SU-DHL-6 (cell line): ENCODE data around the gene TRIB2.

ENCODE experiments used
- CTCF ChIP-seq: fragments of 200-600 bp; sonication (generic); IDR thresholded peaks from one replicate; pipeline ENCODE4 v1.5.1; 2017; ENCODE audit warnings: antibody characterized with exemption, mild to moderate bottlenecking, low read length, moderate library complexity; ENCODE audit not compliant: insufficient read depth, poor library complexity, severe bottlenecking
- EZH2phosphoT487 ChIP-seq: fragments of 200-600 bp; sonication (generic), shearing (Covaris generic); conservative IDR thresholded peaks from 2 replicates; pipeline ENCODE4 v1.6.1; 2018; ENCODE audit warnings: mild to moderate bottlenecking, antibody characterized with exemption, low read length, moderate library complexity, mixed read lengths

DNA sequence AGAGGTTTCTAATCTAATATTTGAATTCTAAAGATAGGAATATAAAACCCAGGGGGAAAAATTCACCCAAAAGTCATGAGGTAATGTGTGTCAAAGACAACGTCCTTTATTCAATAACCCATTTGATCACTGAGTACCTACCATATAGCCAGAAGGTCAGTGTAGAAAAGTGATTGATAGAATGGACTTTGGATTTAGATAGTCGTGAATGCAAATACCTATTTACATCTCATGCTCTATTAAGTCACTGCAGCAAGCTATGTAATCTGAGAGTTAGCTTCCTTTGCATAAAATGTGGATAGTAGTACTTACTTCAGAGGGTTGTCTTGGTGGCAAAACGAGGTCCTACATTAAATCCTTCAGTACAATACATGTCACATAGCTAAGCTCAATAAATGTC is 27.8 kb upstream of the TRIB2 start:
- TF ChIP-seq CTCF (no peak), EZH2phosphoT487 (no peak)
